GM12878 (cell line): Measurements from ENCODE around the gene ALDH18A1. TPM values are rescaled to one million over a fixed set of nuclear protein-coding genes. Genes with fewer than 3 reads are reported as not detected.

Experiments used
- CUX1 ChIP-seq: IDR thresholded peaks from 2 replicates; pipeline ENCODE4 v1.6.1; 2012; ENCODE audit warnings: improper control_type of control experiment, low read depth, low read length; ENCODE audit not compliant: insufficient replicate concordance
- EGR1 ChIP-seq, 2 experiments: IDR thresholded peaks; 1 replicate in 1 of 2; 2 replicates in 1 of 2; pipeline ENCODE4 v1.6.1; 2011 to 2012; ENCODE audit warnings: low read depth in 2 of 2, low read length in 2 of 2, borderline replicate concordance in 1 of 2, mild to moderate bottlenecking in 1 of 2, moderate library complexity in 1 of 2
- ESRRA ChIP-seq: IDR thresholded peaks from 2 replicates; pipeline ENCODE4 v1.6.1; 2012; ENCODE audit warnings: mild to moderate bottlenecking, low read length, improper control_type of control experiment
- ETV6 ChIP-seq, 2 experiments: fragments of 450-650 bp in 1 of 2; IDR thresholded peaks in 1 of 2; conservative IDR thresholded peaks in 1 of 2; 2 replicates each; pipeline ENCODE4 v1.6.1; 2014; ENCODE audit warnings: antibody characterized with exemption in 1 of 2, borderline replicate concordance in 1 of 2, low read depth in 1 of 2, mild to moderate bottlenecking in 1 of 2, moderate library complexity in 1 of 2
- GABPA ChIP-seq: IDR thresholded peaks from 2 replicates; pipeline ENCODE4 v1.6.1; 2014; ENCODE audit warnings: antibody characterized with exemption, low read depth, mild to moderate bottlenecking, inconsistent platforms
- HCFC1 ChIP-seq: fragments of 150-350 bp; IDR thresholded peaks from 2 replicates; pipeline ENCODE4 v1.6.1; 2014; ENCODE audit warnings: low read length
- IRF4 ChIP-seq: IDR thresholded peaks from 2 replicates; pipeline ENCODE4 v1.6.1; 2011; ENCODE audit warnings: low read depth, low read length
- NBN ChIP-seq: fragments of 450-650 bp; IDR thresholded peaks from 2 replicates; pipeline ENCODE4 v1.6.1; 2016
- POLR2A ChIP-seq: IDR thresholded peaks from 2 replicates; pipeline ENCODE4 v1.6.1; 2011; ENCODE audit warnings: low read depth, mild to moderate bottlenecking, low read length
- RAD21 ChIP-seq: IDR thresholded peaks from 2 replicates; pipeline ENCODE4 v1.6.1; 2011; ENCODE audit warnings: mild to moderate bottlenecking, low read depth, low read length, moderate library complexity; ENCODE audit not compliant: insufficient read depth
- SREBF2 ChIP-seq: IDR thresholded peaks from 2 replicates; pipeline ENCODE4 v1.6.1; 2012; ENCODE audit warnings: mild to moderate bottlenecking, low read length
- TCF7 ChIP-seq: IDR thresholded peaks from 2 replicates; pipeline ENCODE4 v1.6.1; 2014; ENCODE audit warnings: antibody characterized with exemption, borderline replicate concordance
- ZBED1 ChIP-seq: IDR thresholded peaks from 2 replicates; pipeline ENCODE4 v1.6.1; 2016; ENCODE audit warnings: borderline replicate concordance
- ZBTB40 ChIP-seq: fragments of 450-650 bp; IDR thresholded peaks from 2 replicates; pipeline ENCODE4 v1.6.1; 2016; ENCODE audit warnings: mild to moderate bottlenecking, moderate library complexity, borderline replicate concordance
- ZZZ3 ChIP-seq: IDR thresholded peaks from 2 replicates; pipeline ENCODE4 v1.6.1; 2011; ENCODE audit warnings: low read depth; ENCODE audit not compliant: control insufficient read depth, insufficient read length
- polyA plus RNA-seq, 11 experiments: library from polyadenylated mRNA; depleted of rRNA in 4 of 11; unstranded in 6 of 11; stranded (reverse) in 5 of 11; fragments of >200 nt; fragmentation: Nextera tagmentation in 4 of 11; fragmentation: Illumina TruSeq in 1 of 11; extraction: Ambion mirVana in 4 of 11; extraction: Trizol in 1 of 11; gene quantifications; 1 replicate in 1 of 11; 2 replicates in 10 of 11; pipeline versions ENCODE4 v1.2.1 to v1.2.3, GENCODE V29; 2011 to 2016; ENCODE audit warnings: inconsistent platforms in 2 of 11, missing spikeins in 2 of 11, low read depth in 1 of 11
- total RNA-seq, 4 experiments: library from RNA; depleted of rRNA in 3 of 4; stranded (reverse); fragments of >200 nt in 3 of 4; fragmentation: Illumina TruSeq in 1 of 4; extraction: Trizol in 1 of 4; gene quantifications; 2 replicates each; pipeline versions ENCODE4 v1.2.1 to v1.2.3, GENCODE V29; 2013 to 2021
- TF ChIP-seq, protein P1 (sequence below): IDR thresholded peaks from 2 replicates; pipeline ENCODE4 v1.6.1; 2011; ENCODE audit warnings: mild to moderate bottlenecking, low read depth, low read length, moderate library complexity; ENCODE audit not compliant: insufficient replicate concordance
- TF ChIP-seq, protein P2 (sequence below): fragments of 450-650 bp; IDR thresholded peaks from 2 replicates; pipeline ENCODE4 v1.6.1; 2017; ENCODE audit warnings: mild to moderate bottlenecking, low read depth, inconsistent platforms; ENCODE audit not compliant: poor library complexity, severe bottlenecking

ALDH18A1 gene
- total and polyA plus RNA-seq, 10 of the 15 experiments (the other 5 are each of a cell fraction or from before 2014, with no cell fraction given): 24.3 to 118 (median 99.3) TPM

GRCh38 chr10:95655571-95656290 lies 780 bp downstream of the ALDH18A1 start (continued):
- no peak for TF ChIP-seq CUX1
- TF ChIP-seq ESRRA: no peak
- TF ChIP-seq ZZZ3: no peak
- TF ChIP-seq, protein P1, sequence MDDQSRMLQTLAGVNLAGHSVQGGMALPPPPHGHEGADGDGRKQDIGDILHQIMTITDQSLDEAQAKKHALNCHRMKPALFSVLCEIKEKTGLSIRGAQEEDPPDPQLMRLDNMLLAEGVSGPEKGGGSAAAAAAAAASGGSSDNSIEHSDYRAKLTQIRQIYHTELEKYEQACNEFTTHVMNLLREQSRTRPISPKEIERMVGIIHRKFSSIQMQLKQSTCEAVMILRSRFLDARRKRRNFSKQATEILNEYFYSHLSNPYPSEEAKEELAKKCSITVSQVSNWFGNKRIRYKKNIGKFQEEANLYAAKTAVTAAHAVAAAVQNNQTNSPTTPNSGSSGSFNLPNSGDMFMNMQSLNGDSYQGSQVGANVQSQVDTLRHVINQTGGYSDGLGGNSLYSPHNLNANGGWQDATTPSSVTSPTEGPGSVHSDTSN: no peak
- no peak for TF ChIP-seq ETV6 (conservative IDR thresholded peaks at IDR 0.05 in 1 of 2, IDR thresholded peaks at IDR 0.05 in 1 of 2; ENCODE audit: borderline replicate concordance in 1 of 2, low read depth in 1 of 2)
- TF ChIP-seq RAD21: no peak
- TF ChIP-seq HCFC1: no peak
- no peak for TF ChIP-seq SREBF2
- no peak for TF ChIP-seq GABPA
- TF ChIP-seq ZBTB40: peak; percentile 49; the same call in 1 of the 2 replicates
- no peak for TF ChIP-seq ZBED1
- peak in 1 of 2 experiments; percentile 77; a peak in 2 of 3 replicates for TF ChIP-seq EGR1 (IDR thresholded peaks at IDR 0.05; ENCODE audit: borderline replicate concordance in 1 of 2, low read depth in 2 of 2, low read length in 2 of 2)
- TF ChIP-seq TCF7: no peak
- no peak for TF ChIP-seq POLR2A
- TF ChIP-seq, protein P2, sequence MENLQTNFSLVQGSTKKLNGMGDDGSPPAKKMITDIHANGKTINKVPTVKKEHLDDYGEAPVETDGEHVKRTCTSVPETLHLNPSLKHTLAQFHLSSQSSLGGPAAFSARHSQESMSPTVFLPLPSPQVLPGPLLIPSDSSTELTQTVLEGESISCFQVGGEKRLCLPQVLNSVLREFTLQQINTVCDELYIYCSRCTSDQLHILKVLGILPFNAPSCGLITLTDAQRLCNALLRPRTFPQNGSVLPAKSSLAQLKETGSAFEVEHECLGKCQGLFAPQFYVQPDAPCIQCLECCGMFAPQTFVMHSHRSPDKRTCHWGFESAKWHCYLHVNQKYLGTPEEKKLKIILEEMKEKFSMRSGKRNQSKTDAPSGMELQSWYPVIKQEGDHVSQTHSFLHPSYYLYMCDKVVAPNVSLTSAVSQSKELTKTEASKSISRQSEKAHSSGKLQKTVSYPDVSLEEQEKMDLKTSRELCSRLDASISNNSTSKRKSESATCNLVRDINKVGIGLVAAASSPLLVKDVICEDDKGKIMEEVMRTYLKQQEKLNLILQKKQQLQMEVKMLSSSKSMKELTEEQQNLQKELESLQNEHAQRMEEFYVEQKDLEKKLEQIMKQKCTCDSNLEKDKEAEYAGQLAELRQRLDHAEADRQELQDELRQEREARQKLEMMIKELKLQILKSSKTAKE: no peak
- TF ChIP-seq NBN: 0 out of 2 replicates have a peak, but pooled peaks have one; percentile 47
- TF ChIP-seq IRF4: peak; percentile 49; the same call in 1 of the 2 replicates
